HepG2 (cell line): ENCODE data around the gene LRRC27. TPM values are rescaled to one million over a fixed set of nuclear protein-coding genes. Genes with fewer than 3 reads are reported as not detected.

ENCODE experiments used
- ATAC-seq: fragments of 200-7000 bp; cut with Tn5 transposase; 3 replicates; pipeline ENCODE4 v1.9.1; 2020; ENCODE audit warnings: mild to moderate bottlenecking, moderate library complexity
- BruUV-seq: library from RNA; stranded (reverse); fragments of 400-500 nt; replicated peaks from 2 replicates; lab custom pipeline; 2021; lab: Mats Ljungman, UMichigan
- CTCF ChIA-PET: fragments of 300-600 bp; formaldehyde crosslinking; extraction: SDS; loops from one replicate; lab custom pipeline; 2021; ENCODE audit warnings: low total read pairs, inconsistent platforms, low intra/inter-chr PET ratio; lab: Yijun Ruan, JAX
- POLR2A ChIA-PET: fragments of 350-600 bp; sonication (Branson Sonifier 250); formaldehyde crosslinking; loops from one replicate; lab custom pipeline; 2020; ENCODE audit warnings: antibody characterized with exemption, inconsistent platforms; lab: Yijun Ruan, JAX
- DNase-seq: peaks from one replicate; pipeline ENCODE4 v3.0.0-alpha.2; 2015; ENCODE audit warnings: low spot score
- FAIRE-seq: peaks from 3 replicates; lab custom pipeline; 2011; peaks lifted over from hg19 to GRCh38; lab: Jason Lieb, UNC
- H2AFZ ChIP-seq: one replicate; pipeline ENCODE4 v1.6.1; 2011; ENCODE audit warnings: low read length, inconsistent platforms
- H3K27ac ChIP-seq: fragments of 300-600 bp; 3 replicates; pipeline ENCODE4 v1.8.0; 2011; ENCODE audit warnings: mixed run types, mild to moderate bottlenecking, mixed read lengths, low read length, inconsistent platforms; ENCODE audit not compliant: insufficient read depth; ENCODE audit errors: extremely low read length
- H3K27me3 ChIP-seq, 2 experiments: fragments of 200-600 bp in 1 of 2; 2 replicates in 1 of 2; 3 replicates in 1 of 2; pipeline versions ENCODE4 v1.6.0 to v1.8.0; 2011; ENCODE audit warnings: low read length in 2 of 2, mild to moderate bottlenecking in 2 of 2, moderate library complexity in 2 of 2, inconsistent platforms in 1 of 2; ENCODE audit not compliant: insufficient read depth in 2 of 2, control insufficient read depth in 1 of 2
- H3K36me3 ChIP-seq, 2 experiments: fragments of 200-600 bp in 1 of 2; replicated peaks in 1 of 2; 2 replicates in 1 of 2; 3 replicates in 1 of 2; pipeline versions ENCODE4 v1.5.1 to v1.8.0; 2011; ENCODE audit warnings: low read length in 2 of 2, inconsistent platforms in 1 of 2; ENCODE audit not compliant: insufficient read depth in 2 of 2, control insufficient read depth in 1 of 2
- H3K4me1 ChIP-seq: 2 replicates; pipeline ENCODE4 v1.5.1; 2012; ENCODE audit warnings: low read length, inconsistent platforms; ENCODE audit not compliant: insufficient read depth
- H3K4me2 ChIP-seq: 2 replicates; pipeline ENCODE4 v1.6.0; 2011; ENCODE audit warnings: low read depth, low read length, inconsistent platforms
- H3K4me3 ChIP-seq, 3 experiments: fragments of 200-600 bp in 1 of 3; sonication (generic), shearing (Covaris generic) in 1 of 3; replicated peaks in 1 of 3; 2 replicates each; pipeline ENCODE4 v1.5.1; 2011 to 2016; ENCODE audit warnings: low read length in 3 of 3, inconsistent platforms in 2 of 3, low read depth in 2 of 3, mild to moderate bottlenecking in 2 of 3, control low read depth in 1 of 3, mixed read lengths in 1 of 3; ENCODE audit not compliant: insufficient read depth in 1 of 3
- H3K79me2 ChIP-seq: one replicate; pipeline ENCODE4 v1.6.1; 2011; ENCODE audit warnings: low read length, inconsistent platforms; ENCODE audit not compliant: insufficient read depth
- H3K9ac ChIP-seq: 2 replicates; pipeline ENCODE4 v1.6.0; 2011; ENCODE audit warnings: mild to moderate bottlenecking, low read depth, low read length, inconsistent platforms; ENCODE audit not compliant: insufficient read depth
- H3K9me3 ChIP-seq: 2 replicates; pipeline ENCODE4 v1.5.1; 2012; ENCODE audit warnings: mild to moderate bottlenecking, low read length
- H4K20me1 ChIP-seq: 2 replicates; pipeline ENCODE4 v1.6.0; 2011; ENCODE audit warnings: inconsistent platforms, mild to moderate bottlenecking, low read length, moderate library complexity; ENCODE audit not compliant: insufficient read depth
- DBP ChIP-seq: sonication (generic); formaldehyde crosslinking; IDR thresholded peaks from 2 replicates; pipeline ENCODE4 v1.4.0; 2020; ENCODE audit warnings: missing genetic modification reagents; ENCODE audit errors: not compliant biosample characterization
- HES4 ChIP-seq: sonication (generic); formaldehyde crosslinking; IDR thresholded peaks from 2 replicates; pipeline ENCODE4 v1.9.0; 2021; ENCODE audit warnings: mild to moderate bottlenecking, missing genetic modification reagents, borderline replicate concordance
- HMG20A ChIP-seq: IDR thresholded peaks from 2 replicates; pipeline ENCODE4 v1.6.1; 2016; ENCODE audit warnings: borderline replicate concordance
- MAX ChIP-seq: IDR thresholded peaks from 2 replicates; pipeline ENCODE4 v1.6.1; 2012; ENCODE audit warnings: inconsistent platforms
- MTA1 ChIP-seq: sonication (generic); formaldehyde crosslinking; IDR thresholded peaks from 2 replicates; pipeline ENCODE4 v1.4.0; 2020; ENCODE audit warnings: missing genetic modification reagents, mild to moderate bottlenecking, borderline replicate concordance
- MYPOP ChIP-seq: sonication (generic); formaldehyde crosslinking; IDR thresholded peaks from 2 replicates; pipeline ENCODE4 v1.8.1; 2023; ENCODE audit warnings: mild to moderate bottlenecking, moderate library complexity, missing genetic modification reagents
- NFKB2 ChIP-seq: sonication (generic); formaldehyde crosslinking; IDR thresholded peaks from 2 replicates; pipeline ENCODE4 v1.4.0; 2020; ENCODE audit warnings: missing genetic modification reagents, borderline replicate concordance
- SALL2 ChIP-seq: sonication (generic); formaldehyde crosslinking; IDR thresholded peaks from 2 replicates; pipeline ENCODE4 v1.8.1; 2023; ENCODE audit warnings: mild to moderate bottlenecking, missing genetic modification reagents, inconsistent platforms
- TBX2 ChIP-seq: sonication (generic); formaldehyde crosslinking; IDR thresholded peaks from 2 replicates; pipeline ENCODE4 v1.5.0; 2020; ENCODE audit warnings: missing genetic modification reagents, mild to moderate bottlenecking, borderline replicate concordance
- TFDP1 ChIP-seq: IDR thresholded peaks from 2 replicates; pipeline ENCODE4 v1.6.1; 2016; ENCODE audit warnings: missing compliant biosample characterization, missing genetic modification reagents, borderline replicate concordance
- ZBTB14 ChIP-seq: sonication (generic); formaldehyde crosslinking; IDR thresholded peaks from 2 replicates; pipeline ENCODE4 v1.4.0; 2020; ENCODE audit warnings: missing genetic modification reagents
- ZBTB3 ChIP-seq: sonication (generic); formaldehyde crosslinking; IDR thresholded peaks from 2 replicates; pipeline ENCODE4 v1.4.0; 2020; ENCODE audit warnings: low read depth, mild to moderate bottlenecking, moderate library complexity, missing genetic modification reagents, borderline replicate concordance
- ZNF101 ChIP-seq: sonication (generic); formaldehyde crosslinking; IDR thresholded peaks from 2 replicates; pipeline ENCODE4 v1.4.0; 2020; ENCODE audit warnings: mild to moderate bottlenecking, low read depth, missing genetic modification reagents, borderline replicate concordance
- ZNF230 ChIP-seq: sonication (generic); formaldehyde crosslinking; IDR thresholded peaks from 2 replicates; pipeline ENCODE4 v1.4.0; 2020; ENCODE audit warnings: mild to moderate bottlenecking, missing genetic modification reagents
- ZNF724P ChIP-seq: sonication (generic); formaldehyde crosslinking; IDR thresholded peaks from 2 replicates; pipeline ENCODE4 v1.8.0; 2022; ENCODE audit warnings: missing genetic modification reagents, borderline replicate concordance
- ZNF740 ChIP-seq: sonication (generic); formaldehyde crosslinking; IDR thresholded peaks from 2 replicates; pipeline ENCODE4 v1.4.0; 2020; ENCODE audit warnings: missing genetic modification reagents
- ZNF891 ChIP-seq: sonication (generic); formaldehyde crosslinking; IDR thresholded peaks from 2 replicates; pipeline ENCODE4 v1.5.0; 2020; ENCODE audit warnings: mild to moderate bottlenecking, missing genetic modification reagents
- ZSCAN9 ChIP-seq: IDR thresholded peaks from 2 replicates; pipeline ENCODE4 v1.6.1; 2016; ENCODE audit warnings: borderline replicate concordance
- whole genome bisulfite sequencing: methylation state at CpG from one replicate; pipeline ENCODE4 v1.1.6; 2017; ENCODE audit warnings: low lambda C conversion rate; 5-methylcytosine and 5-hydroxymethylcytosine counted together
- in situ Hi-C: cut with HindIII; loops from 2 replicates; pipeline ENCODE4 v1.10.0; 2017; ENCODE audit warnings: low pct_unique_long_range_greater_than_20kb; ENCODE audit not compliant: extremely low pct_ligation_motif_present
- intact Hi-C: fragments of 100-400 bp; cut with micrococcal nuclease; formaldehyde crosslinking; loops from one replicate; pipeline ENCODE4 v1.10.0; 2022; ENCODE audit not compliant: unreplicated experiment
- polyA plus RNA-seq, 8 experiments: library from polyadenylated mRNA; depleted of rRNA in 3 of 8; stranded (reverse) in 7 of 8; unstranded in 1 of 8; fragments of >200 nt; fragmentation: Illumina TruSeq in 4 of 8; extraction: Trizol in 4 of 8; gene quantifications; 2 replicates each; pipeline versions ENCODE4 v1.2.1 to v1.2.3, GENCODE V29; 2011 to 2016; ENCODE audit warnings: low read depth in 4 of 8, missing spikeins in 1 of 8, mixed read lengths in 1 of 8; ENCODE audit not compliant: insufficient read depth in 1 of 8
- total RNA-seq, 5 experiments: library from RNA; depleted of rRNA; stranded (reverse); fragments of >200 nt; fragmentation: Illumina TruSeq; extraction: Trizol; gene quantifications; 2 replicates each; pipeline ENCODE4 v1.2.3, GENCODE V29; 2016; ENCODE audit warnings: low read depth in 1 of 5

Gene LRRC27
- total and polyA plus RNA-seq, 2 of the 13 experiments (the other 11 are each of a cell fraction or from before 2014, with no cell fraction given), result 4.2 to 4.6 TPM

- Histone ChIP-seq H2AFZ (no peak overlapping the region), H3K4me1 (peaks cover 57% of the 10 kb centered on the region), H4K20me1 (no peaks in the 10 kb centered on the region), H3K4me2 (peak overlapping the region; percentile 80), H3K9ac (no peak overlapping the region), H3K36me3 (no peaks in the 10 kb centered on the region), H3K79me2 (no peaks in the 10 kb centered on the region), H3K9me3 (no peaks in the 10 kb centered on the region), H3K27me3 (peaks cover 0 to 12% of the 10 kb centered on the region in 2 experiments; a peak in 2 of 5 replicates), H3K4me3 (peak overlapping the region in 2 of 3 experiments; percentile 62 to 88; a peak in 3 of 6 replicates), H3K27ac (no peak overlapping the region)
- no TSS peak for BruUV-seq
- no peak for FAIRE-seq
- ATAC-seq, result no peak
- ChIA-PET CTCF (no interaction called here), POLR2A (no interaction called here)
- in situ Hi-C loops (no loop called here), intact Hi-C loops (no loop called here)
- no peak for DNase-seq
- 89% methylated on average over 16 of the region's 61 CpGs for WGBS
- no peak for TF ChIP-seq ZNF740 (CRISPR knock-in tag)
- peak; percentile 27; the same call in 1 of the 2 replicates for TF ChIP-seq NFKB2
- no peak for TF ChIP-seq SALL2
- TF ChIP-seq MTA1 (CRISPR knock-in tag), result peak; percentile 41; the same call in 1 of the 2 replicates
- TF ChIP-seq MAX, result peak; percentile 65
- 0 out of 2 replicates have a peak, but pooled peaks have one; percentile 38 for TF ChIP-seq ZNF724P (CRISPR knock-in tag)
- TF ChIP-seq DBP (CRISPR knock-in tag), result peak; percentile 9
- 0 out of 2 replicates have a peak, but pooled peaks have one; percentile 24 for TF ChIP-seq ZNF230 (CRISPR knock-in tag)
- no peak for TF ChIP-seq ZSCAN9 (CRISPR knock-in tag)
- 0 out of 2 replicates have a peak, but pooled peaks have one; percentile 4 for TF ChIP-seq TBX2 (CRISPR knock-in tag)
- peak; percentile 46; the same call in 1 of the 2 replicates for TF ChIP-seq TFDP1
- TF ChIP-seq HMG20A, result no peak
- 0 out of 2 replicates have a peak, but pooled peaks have one; percentile 32 for TF ChIP-seq MYPOP (CRISPR knock-in tag)
- peak; percentile 72 for TF ChIP-seq ZBTB14 (CRISPR knock-in tag)
- peak; percentile 40; the same call in 1 of the 2 replicates for TF ChIP-seq HES4
- no peak for TF ChIP-seq ZNF891
- TF ChIP-seq ZBTB3 (CRISPR knock-in tag), result no peak
- no peak for TF ChIP-seq ZNF101 (CRISPR knock-in tag)
Observed at GRCh38 chr10:132308587-132309470, 23.2 kb upstream of the LRRC27 start.
